Progenitor cell of endocrine pancreas (in vitro differentiated cells): ENCODE measurements around the gene PAX8. TPM values are rescaled to one million over a fixed set of nuclear protein-coding genes. Genes with fewer than 3 reads are reported as not detected.

Experiments
- DNase-seq: peaks from one replicate; pipeline ENCODE4 v3.0.0; 2021; ENCODE audit warnings: low spot score; ENCODE audit not compliant: unreplicated experiment
- H3K27ac Mint-ChIP-seq: 2 replicates; pipeline ENCODE4 v1.8.0; 2021; ENCODE audit warnings: mild to moderate bottlenecking, moderate library complexity, mixed read lengths
- H3K27me3 Mint-ChIP-seq: 2 replicates; pipeline ENCODE4 v1.8.0; 2021; ENCODE audit warnings: mixed read lengths
- H3K36me3 Mint-ChIP-seq: 2 replicates; pipeline ENCODE4 v1.8.0; 2022; ENCODE audit warnings: mixed read lengths; ENCODE audit not compliant: insufficient read depth
- H3K4me1 Mint-ChIP-seq: 2 replicates; pipeline ENCODE4 v1.8.0; 2021; ENCODE audit warnings: low read depth, mixed read lengths
- H3K4me3 Mint-ChIP-seq: 2 replicates; pipeline ENCODE4 v1.8.0; 2021; ENCODE audit warnings: low read depth, mild to moderate bottlenecking, moderate library complexity, mixed read lengths
- H3K9me3 Mint-ChIP-seq: 2 replicates; pipeline ENCODE4 v1.8.0; 2021; ENCODE audit warnings: low read depth, mixed read lengths
- total RNA-seq: library from RNA; stranded (reverse); gene quantifications from 2 replicates; pipeline ENCODE4 v1.2.1, GENCODE V29; 2021
- TF ChIP-seq, protein P1 (sequence below): fragments of 200-600 bp; sonication (generic); IDR thresholded peaks from one replicate; pipeline ENCODE4 v1.5.0; 2021; ENCODE audit warnings: antibody characterized with exemption, mild to moderate bottlenecking; ENCODE audit not compliant: unreplicated experiment

The PAX8 gene
- total RNA-seq, 1 donor from 2014 or later, result 3.9 TPM

DNA sequence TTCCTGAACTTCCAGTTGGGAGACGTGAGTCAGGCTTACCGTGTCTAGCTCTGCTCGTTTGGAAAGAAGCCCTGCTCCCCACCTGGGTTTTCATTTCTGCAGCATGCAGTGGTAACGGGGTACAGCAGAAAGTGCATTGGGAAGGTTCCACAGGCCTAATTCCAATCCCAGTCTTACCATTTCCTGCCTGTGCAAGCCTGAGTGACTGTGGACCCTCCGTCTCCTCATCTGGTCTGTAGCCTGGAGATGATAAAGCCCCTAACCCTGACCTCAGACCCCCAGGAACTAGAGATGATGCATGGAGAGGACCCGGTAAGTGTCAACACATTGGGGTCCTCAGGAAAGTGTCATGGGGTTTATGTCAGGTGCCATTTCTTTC lies 110.8 kb downstream of the PAX8 start:
- H3K9me3 Mint-ChIP-seq, result no peaks in the 10 kb centered on the region
- H3K27me3 Mint-ChIP-seq, result no peaks in the 10 kb centered on the region
- H3K36me3 Mint-ChIP-seq, result peaks cover 6% of the 10 kb centered on the region
- no peak overlapping the region for H3K27ac Mint-ChIP-seq
- TF ChIP-seq, protein P1, sequence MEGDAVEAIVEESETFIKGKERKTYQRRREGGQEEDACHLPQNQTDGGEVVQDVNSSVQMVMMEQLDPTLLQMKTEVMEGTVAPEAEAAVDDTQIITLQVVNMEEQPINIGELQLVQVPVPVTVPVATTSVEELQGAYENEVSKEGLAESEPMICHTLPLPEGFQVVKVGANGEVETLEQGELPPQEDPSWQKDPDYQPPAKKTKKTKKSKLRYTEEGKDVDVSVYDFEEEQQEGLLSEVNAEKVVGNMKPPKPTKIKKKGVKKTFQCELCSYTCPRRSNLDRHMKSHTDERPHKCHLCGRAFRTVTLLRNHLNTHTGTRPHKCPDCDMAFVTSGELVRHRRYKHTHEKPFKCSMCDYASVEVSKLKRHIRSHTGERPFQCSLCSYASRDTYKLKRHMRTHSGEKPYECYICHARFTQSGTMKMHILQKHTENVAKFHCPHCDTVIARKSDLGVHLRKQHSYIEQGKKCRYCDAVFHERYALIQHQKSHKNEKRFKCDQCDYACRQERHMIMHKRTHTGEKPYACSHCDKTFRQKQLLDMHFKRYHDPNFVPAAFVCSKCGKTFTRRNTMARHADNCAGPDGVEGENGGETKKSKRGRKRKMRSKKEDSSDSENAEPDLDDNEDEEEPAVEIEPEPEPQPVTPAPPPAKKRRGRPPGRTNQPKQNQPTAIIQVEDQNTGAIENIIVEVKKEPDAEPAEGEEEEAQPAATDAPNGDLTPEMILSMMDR, result no peak
- DNase-seq, result no peak
- peaks cover 17% of the 10 kb centered on the region for H3K4me1 Mint-ChIP-seq
- H3K4me3 Mint-ChIP-seq, result no peak overlapping the region

DNA sequence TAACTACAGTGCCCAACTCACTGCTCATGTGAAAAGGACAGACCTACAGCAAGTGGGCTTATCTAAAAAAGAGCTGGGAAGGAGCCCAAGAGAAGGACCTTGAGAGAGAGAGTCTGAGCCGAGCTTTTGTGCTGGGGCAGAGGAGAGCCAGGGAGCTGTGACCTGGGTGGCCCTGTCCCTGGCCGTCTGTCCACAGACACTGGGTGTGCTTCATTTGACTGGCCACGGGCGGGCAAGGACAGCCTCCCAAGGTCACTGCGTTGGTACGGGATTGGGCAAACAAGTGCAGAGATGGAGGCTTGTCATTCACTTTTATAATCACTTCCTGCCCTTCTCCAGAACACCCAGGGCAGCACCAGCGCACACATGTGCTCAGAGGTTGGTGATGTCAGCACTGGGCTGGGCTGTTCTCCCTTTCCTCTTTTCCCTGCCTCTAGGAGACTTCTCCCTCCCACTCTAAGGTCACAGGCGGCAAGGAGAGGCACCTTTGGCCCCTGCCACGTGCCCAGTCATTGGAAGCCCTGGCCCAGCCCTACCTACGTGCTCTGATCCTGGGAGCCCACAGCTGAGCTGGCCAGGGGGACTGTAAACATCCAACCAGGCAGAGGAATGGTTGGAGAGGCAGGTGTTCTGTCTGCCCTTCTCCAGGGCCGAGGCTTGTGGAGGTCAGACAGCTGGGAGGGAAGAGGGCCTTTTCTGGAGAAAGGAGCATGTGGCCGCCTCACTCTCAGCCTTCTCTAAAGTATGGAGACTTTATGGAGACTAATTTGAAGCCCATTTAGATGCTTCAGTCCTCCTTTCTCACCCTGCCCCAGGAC lies 111.4 kb downstream of the PAX8 start:
- H3K4me3 Mint-ChIP-seq, result no peak overlapping the region
- H3K9me3 Mint-ChIP-seq, result no peaks in the 10 kb centered on the region
- no peak for DNase-seq
- TF ChIP-seq, protein P1, result no peak
- H3K4me1 Mint-ChIP-seq, result peaks cover 17% of the 10 kb centered on the region
- no peaks in the 10 kb centered on the region for H3K27me3 Mint-ChIP-seq
- H3K27ac Mint-ChIP-seq, result peak overlapping the region; percentile 22
- H3K36me3 Mint-ChIP-seq, result peaks cover 6% of the 10 kb centered on the region

DNA sequence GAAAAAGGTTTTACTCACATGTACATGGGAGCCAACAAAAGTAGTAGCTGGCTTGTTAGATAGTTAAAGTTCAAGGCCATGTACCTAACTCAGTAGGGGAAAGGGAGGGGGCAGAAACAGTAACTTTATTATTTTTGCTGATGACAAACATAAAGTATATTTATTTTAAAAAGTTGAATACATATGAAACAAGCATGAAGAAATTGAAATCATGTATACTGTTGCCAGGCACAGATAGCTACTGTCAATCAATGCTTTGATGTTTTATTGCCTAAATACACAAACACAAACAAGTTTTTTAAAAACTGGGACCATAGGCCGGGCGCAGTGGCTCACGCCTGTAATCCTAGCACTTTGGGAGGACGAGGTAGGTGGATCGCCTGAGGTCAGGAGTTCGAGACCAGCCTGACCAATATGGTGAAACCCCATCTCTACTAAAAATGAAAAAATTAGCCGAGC lies 112.5 kb downstream of the PAX8 start:
- H3K36me3 Mint-ChIP-seq, result peaks cover 5% of the 10 kb centered on the region
- TF ChIP-seq, protein P1, result no peak
- no peaks in the 10 kb centered on the region for H3K27me3 Mint-ChIP-seq
- no peak overlapping the region for H3K4me3 Mint-ChIP-seq
- no peak overlapping the region for H3K27ac Mint-ChIP-seq
- no peaks in the 10 kb centered on the region for H3K9me3 Mint-ChIP-seq
- no peak for DNase-seq
- H3K4me1 Mint-ChIP-seq, result peaks cover 17% of the 10 kb centered on the region

Other genes starting within 250 kb of the PAX8 start
- gene IL36B, start 226.1 kb downstream of the PAX8 start, total RNA-seq, result not detected in 2 replicates
- gene IL36RN, start 219.7 kb downstream of the PAX8 start, total RNA-seq, result 0.13 TPM in 1 of 2 replicates, not detected in the other
- gene IL1F10, start 211.0 kb downstream of the PAX8 start, total RNA-seq, result not detected in 2 replicates
- gene IL1RN, start 151.3 kb downstream of the PAX8 start, total RNA-seq, result not detected in 2 replicates
- 27.1 and 30.7 TPM in 2 replicates for gene PSD4, start 105.0 kb downstream of the PAX8 start, total RNA-seq
- gene ZNG1B, start 158.8 kb upstream of the PAX8 start, total RNA-seq, result 53.5 and 57.8 TPM in 2 replicates
- 0.20 and 0.48 TPM in 2 replicates for gene FOXD4L1, start 219.7 kb upstream of the PAX8 start, total RNA-seq